Glutamatergic neuron (in vitro differentiated cells): ENCODE measurements around the gene HOXC12. TPM values are rescaled to one million over a fixed set of nuclear protein-coding genes. Genes with fewer than 3 reads are reported as not detected.

Source experiments
- DNase-seq: peaks from one replicate; pipeline ENCODE4 v3.0.0; 2022
- H3K27ac Mint-ChIP-seq: one replicate; pipeline ENCODE4 v1.8.0; 2020; ENCODE audit warnings: mild to moderate bottlenecking, mixed read lengths, inconsistent platforms; ENCODE audit not compliant: unreplicated experiment
- H3K27me3 Mint-ChIP-seq: one replicate; pipeline ENCODE4 v1.8.0; 2020; ENCODE audit warnings: mild to moderate bottlenecking, moderate library complexity, mixed read lengths, inconsistent platforms; ENCODE audit not compliant: unreplicated experiment
- H3K36me3 Mint-ChIP-seq: one replicate; pipeline ENCODE4 v1.8.0; 2020; ENCODE audit warnings: mild to moderate bottlenecking, mixed read lengths, inconsistent platforms; ENCODE audit not compliant: unreplicated experiment
- H3K4me1 Mint-ChIP-seq: one replicate; pipeline ENCODE4 v1.8.0; 2020; ENCODE audit warnings: mild to moderate bottlenecking, low read depth, mixed read lengths, inconsistent platforms; ENCODE audit not compliant: unreplicated experiment
- H3K4me3 Mint-ChIP-seq: one replicate; pipeline ENCODE4 v1.8.0; 2020; ENCODE audit warnings: mild to moderate bottlenecking, mixed read lengths, inconsistent platforms; ENCODE audit not compliant: unreplicated experiment
- H3K9me3 Mint-ChIP-seq: one replicate; pipeline ENCODE4 v1.8.0; 2020; ENCODE audit warnings: mild to moderate bottlenecking, moderate library complexity, mixed read lengths, inconsistent platforms; ENCODE audit not compliant: unreplicated experiment
- long read RNA-seq: library from polyadenylated mRNA; unstranded; transcript quantifications from one replicate; pipeline ENCODE4 v2.0.0, GENCODE V29; 2020; ENCODE audit not compliant: unreplicated experiment
- total RNA-seq: library from RNA; stranded (reverse); fragmentation: NEBNext Ultra II Directional; extraction: Animal tissue kit (Norgen Biotek cat#: 25700); gene quantifications from one replicate; pipeline ENCODE4 v1.2.1, GENCODE V29; 2021; ENCODE audit not compliant: unreplicated experiment
- TF ChIP-seq, protein P1 (sequence below): fragments of 200-600 bp; sonication (generic); IDR thresholded peaks from one replicate; pipeline ENCODE4 v1.5.0; 2021; ENCODE audit not compliant: partially characterized antibody, unreplicated experiment

The HOXC12 gene, protein sequence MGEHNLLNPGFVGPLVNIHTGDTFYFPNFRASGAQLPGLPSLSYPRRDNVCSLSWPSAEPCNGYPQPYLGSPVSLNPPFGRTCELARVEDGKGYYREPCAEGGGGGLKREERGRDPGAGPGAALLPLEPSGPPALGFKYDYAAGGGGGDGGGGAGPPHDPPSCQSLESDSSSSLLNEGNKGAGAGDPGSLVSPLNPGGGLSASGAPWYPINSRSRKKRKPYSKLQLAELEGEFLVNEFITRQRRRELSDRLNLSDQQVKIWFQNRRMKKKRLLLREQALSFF
- total RNA-seq = not detected
- long read RNA-seq = 0 reads

DNA sequence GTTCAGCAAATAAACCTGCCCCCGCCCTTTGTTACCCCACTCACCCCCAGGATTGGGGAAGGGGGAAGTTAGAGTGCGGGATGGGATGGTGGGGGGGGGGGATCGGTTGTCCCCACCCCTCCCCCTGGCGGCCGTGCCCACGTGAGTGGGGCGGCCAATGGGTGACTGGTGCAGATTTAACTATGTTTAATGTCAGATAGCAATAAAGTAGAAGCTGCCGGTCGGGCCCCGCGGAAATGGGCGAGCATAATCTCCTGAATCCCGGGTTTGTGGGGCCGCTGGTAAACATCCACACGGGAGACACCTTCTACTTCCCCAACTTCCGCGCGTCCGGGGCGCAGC is at the start of gene HOXC12:
Gene HOXC12 (plus strand): TSS at position 210 of the 342 bp plus-strand sequence. CDS start 27 bp downstream, at position 237.
- H3K4me1 Mint-ChIP-seq = no peaks in the 10 kb centered on the region
- peaks cover 2% of the 10 kb centered on the region for H3K9me3 Mint-ChIP-seq
- no peak within 1 kb of the TSS for H3K4me3 Mint-ChIP-seq
- peaks cover 53% of the 10 kb centered on the region for H3K27me3 Mint-ChIP-seq
- H3K27ac Mint-ChIP-seq = no peak within 1 kb of the TSS
- H3K36me3 Mint-ChIP-seq = no peaks in the 10 kb centered on the region
- no peak for DNase-seq
- TF ChIP-seq, protein P1, sequence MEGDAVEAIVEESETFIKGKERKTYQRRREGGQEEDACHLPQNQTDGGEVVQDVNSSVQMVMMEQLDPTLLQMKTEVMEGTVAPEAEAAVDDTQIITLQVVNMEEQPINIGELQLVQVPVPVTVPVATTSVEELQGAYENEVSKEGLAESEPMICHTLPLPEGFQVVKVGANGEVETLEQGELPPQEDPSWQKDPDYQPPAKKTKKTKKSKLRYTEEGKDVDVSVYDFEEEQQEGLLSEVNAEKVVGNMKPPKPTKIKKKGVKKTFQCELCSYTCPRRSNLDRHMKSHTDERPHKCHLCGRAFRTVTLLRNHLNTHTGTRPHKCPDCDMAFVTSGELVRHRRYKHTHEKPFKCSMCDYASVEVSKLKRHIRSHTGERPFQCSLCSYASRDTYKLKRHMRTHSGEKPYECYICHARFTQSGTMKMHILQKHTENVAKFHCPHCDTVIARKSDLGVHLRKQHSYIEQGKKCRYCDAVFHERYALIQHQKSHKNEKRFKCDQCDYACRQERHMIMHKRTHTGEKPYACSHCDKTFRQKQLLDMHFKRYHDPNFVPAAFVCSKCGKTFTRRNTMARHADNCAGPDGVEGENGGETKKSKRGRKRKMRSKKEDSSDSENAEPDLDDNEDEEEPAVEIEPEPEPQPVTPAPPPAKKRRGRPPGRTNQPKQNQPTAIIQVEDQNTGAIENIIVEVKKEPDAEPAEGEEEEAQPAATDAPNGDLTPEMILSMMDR = no peak

DNA sequence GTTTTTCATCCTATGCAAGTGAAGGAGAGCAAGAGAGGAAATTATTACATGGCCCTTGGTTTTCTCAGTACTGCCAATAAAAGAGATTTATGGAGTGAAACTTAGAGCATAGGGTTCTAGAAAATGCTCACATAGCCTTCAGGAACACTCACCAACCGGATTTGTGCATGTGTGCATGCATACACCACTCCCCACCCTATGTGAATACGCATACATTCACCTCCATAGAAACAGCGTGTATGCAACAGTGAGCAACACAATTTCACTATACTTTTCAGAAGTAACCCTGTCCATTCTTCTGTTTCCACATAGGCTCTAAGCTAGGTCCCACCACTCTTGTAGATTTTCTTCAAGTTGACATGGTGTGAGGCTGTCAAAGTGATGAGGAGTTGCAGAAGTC is 47.6 kb upstream of the HOXC12 start:
- H3K27me3 Mint-ChIP-seq = peaks cover 3% of the 10 kb centered on the region
- DNase-seq = no peak
- TF ChIP-seq, protein P1 = no peak
- H3K27ac Mint-ChIP-seq = no peak overlapping the region
- H3K36me3 Mint-ChIP-seq = no peaks in the 10 kb centered on the region
- H3K9me3 Mint-ChIP-seq = no peaks in the 10 kb centered on the region
- no peaks in the 10 kb centered on the region for H3K4me1 Mint-ChIP-seq
- H3K4me3 Mint-ChIP-seq = no peak overlapping the region

DNA sequence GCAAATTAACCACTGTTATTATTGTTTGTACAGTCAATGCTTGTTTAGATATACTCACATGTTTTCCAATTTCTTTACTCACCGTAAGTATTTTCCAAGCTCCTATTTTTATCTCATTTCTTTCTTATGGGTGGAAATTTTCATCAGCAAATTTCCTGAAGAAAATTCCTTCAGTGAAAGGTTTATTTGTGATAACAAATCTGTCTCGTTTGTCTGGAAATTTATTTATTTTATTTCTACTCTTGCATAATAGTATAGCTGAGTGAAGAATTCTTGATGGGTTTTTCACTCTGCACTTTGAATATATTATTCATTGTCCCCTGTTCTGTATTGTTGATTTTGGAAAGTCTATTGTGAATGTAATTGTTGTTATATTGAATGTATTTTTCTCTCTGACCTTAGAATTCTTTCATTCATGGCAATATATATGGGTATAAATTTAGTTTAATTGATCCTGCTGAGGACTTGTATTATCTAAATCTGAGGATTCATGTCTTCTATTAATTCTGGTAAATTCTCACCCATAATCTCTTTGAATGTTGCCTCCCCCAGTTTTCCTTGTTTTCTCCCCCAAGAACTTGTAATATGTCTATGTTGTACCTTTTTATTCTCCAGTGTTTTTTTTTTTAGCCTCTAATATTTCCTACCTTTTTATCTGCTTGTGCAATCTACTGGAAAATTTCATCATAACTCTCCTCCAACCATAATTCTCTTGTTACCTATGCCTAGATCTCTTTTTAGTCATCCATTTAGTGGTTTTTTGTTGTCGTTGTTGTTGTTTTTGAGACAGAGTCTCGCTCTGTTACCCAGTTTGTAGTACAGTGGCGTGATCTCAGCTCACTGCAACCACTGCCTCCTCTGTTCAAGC is 37.7 kb upstream of the HOXC12 start:
- Mint-ChIP-seq H3K27ac (no peak overlapping the region), H3K36me3 (no peaks in the 10 kb centered on the region), H3K9me3 (no peaks in the 10 kb centered on the region), H3K4me3 (no peak overlapping the region), H3K4me1 (no peaks in the 10 kb centered on the region), H3K27me3 (peaks cover 3% of the 10 kb centered on the region)
- TF ChIP-seq, protein P1 = no peak
- DNase-seq = no peak

DNA sequence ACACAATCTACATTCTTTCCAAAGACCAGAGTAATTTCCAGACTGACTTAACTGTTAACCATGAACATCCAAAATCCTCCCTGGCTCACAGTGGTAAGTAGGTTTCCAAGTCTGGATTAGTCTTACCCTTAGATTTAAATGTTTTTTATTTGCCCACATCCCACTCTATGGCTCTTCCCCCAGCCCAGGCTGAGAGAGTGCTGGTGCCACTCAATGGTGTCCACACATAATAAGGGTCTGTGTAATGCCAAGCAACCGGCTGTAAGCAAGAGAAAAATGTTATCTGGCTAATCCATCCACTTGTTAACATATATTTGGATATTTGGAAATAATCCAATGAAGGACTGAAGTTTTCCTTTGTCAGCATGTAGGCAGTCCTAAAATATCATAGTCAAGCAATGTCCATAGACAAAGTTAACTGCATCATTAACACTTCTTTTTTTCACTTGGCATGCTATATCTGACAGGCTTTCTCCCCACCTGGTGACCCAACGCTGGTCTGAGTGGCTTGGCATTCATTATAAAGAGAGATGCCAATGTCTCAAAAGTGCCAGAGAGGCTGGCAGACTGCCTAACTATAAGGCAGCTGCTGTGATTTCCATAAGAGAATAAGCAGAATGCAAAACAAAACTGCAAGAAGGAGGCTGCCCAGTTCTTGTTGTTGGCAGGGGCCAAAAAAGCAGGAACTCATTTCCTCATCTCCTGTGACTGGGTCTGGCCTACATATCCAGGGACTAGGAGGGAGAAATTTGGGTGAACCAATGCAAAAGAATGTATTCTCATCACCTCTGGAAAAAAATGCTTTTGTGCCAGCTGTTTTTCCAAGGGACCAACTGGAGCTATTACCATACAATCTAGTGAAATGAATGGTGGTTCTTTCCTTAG is 29.9 kb upstream of the HOXC12 start:
- H3K27ac Mint-ChIP-seq = no peak overlapping the region
- no peaks in the 10 kb centered on the region for H3K4me1 Mint-ChIP-seq
- TF ChIP-seq, protein P1 = no peak
- H3K36me3 Mint-ChIP-seq = no peaks in the 10 kb centered on the region
- no peak overlapping the region for H3K4me3 Mint-ChIP-seq
- H3K27me3 Mint-ChIP-seq = peaks cover 21% of the 10 kb centered on the region
- no peak for DNase-seq
- no peaks in the 10 kb centered on the region for H3K9me3 Mint-ChIP-seq
